Effector memory CD4-positive, alpha-beta T cell (primary cell): Measurements from ENCODE around the gene CYP19A1.

ENCODE experiments used
- DNase-seq, 3 donors: peaks; one replicate each; pipeline ENCODE4 v3.0.0-alpha.2; 2020
- H3K27ac ChIP-seq: 2 replicates; pipeline ENCODE4 v1.7.0; 2013; ENCODE audit warnings: mild to moderate bottlenecking, low read length, moderate library complexity; ENCODE audit not compliant: insufficient read depth, poor library complexity, severe bottlenecking
- H3K27me3 ChIP-seq: replicated peaks from 2 replicates; pipeline ENCODE4 v1.7.0; 2013; ENCODE audit warnings: mild to moderate bottlenecking, low read length; ENCODE audit not compliant: insufficient read depth, control insufficient read depth, poor library complexity, severe bottlenecking
- H3K36me3 ChIP-seq: 2 replicates; pipeline ENCODE4 v1.7.0; 2013; ENCODE audit warnings: mild to moderate bottlenecking, low read length, moderate library complexity; ENCODE audit not compliant: control insufficient read depth, insufficient read depth
- H3K4me1 ChIP-seq: 2 replicates; pipeline ENCODE4 v1.7.0; 2013; ENCODE audit warnings: low read length, mild to moderate bottlenecking; ENCODE audit not compliant: control insufficient read depth, insufficient read depth, poor library complexity, severe bottlenecking
- H3K4me3 ChIP-seq: 2 replicates; pipeline ENCODE4 v1.7.0; 2013; ENCODE audit warnings: low read length, low read depth, mild to moderate bottlenecking; ENCODE audit not compliant: insufficient read depth, poor library complexity, severe bottlenecking
- H3K9me3 ChIP-seq: 2 replicates; pipeline ENCODE4 v1.7.0; 2013; ENCODE audit warnings: mild to moderate bottlenecking, low read length, moderate library complexity; ENCODE audit not compliant: control insufficient read depth

Gene CYP19A1

GRCh38 chr15:51328926-51329325, 9.5 kb downstream of the CYP19A1 start:
- H3K27me3 ChIP-seq = no peaks in the 10 kb centered on the region
- H3K27ac ChIP-seq = no peak overlapping the region
- no peak overlapping the region for H3K4me3 ChIP-seq
- no peaks in the 10 kb centered on the region for H3K9me3 ChIP-seq
- DNase-seq = no peak
- H3K4me1 ChIP-seq = no peaks in the 10 kb centered on the region
- no peaks in the 10 kb centered on the region for H3K36me3 ChIP-seq

GRCh38 chr15:51327081-51327480, 11.3 kb downstream of the CYP19A1 start:
- Histone ChIP-seq H3K36me3 (no peaks in the 10 kb centered on the region), H3K27me3 (no peaks in the 10 kb centered on the region), H3K27ac (no peak overlapping the region), H3K9me3 (no peaks in the 10 kb centered on the region), H3K4me1 (no peaks in the 10 kb centered on the region), H3K4me3 (no peak overlapping the region)
- no peak for DNase-seq

- DNase-seq = no peak
- H3K9me3 ChIP-seq = no peaks in the 10 kb centered on the region
- no peaks in the 10 kb centered on the region for H3K4me1 ChIP-seq
- no peak overlapping the region for H3K4me3 ChIP-seq
- no peaks in the 10 kb centered on the region for H3K27me3 ChIP-seq
- no peaks in the 10 kb centered on the region for H3K36me3 ChIP-seq
- H3K27ac ChIP-seq = no peak overlapping the region
Measured at GRCh38 chr15:51325167-51325566, 13.2 kb downstream of the CYP19A1 start.

GRCh38 chr15:51323749-51324148, 14.6 kb downstream of the CYP19A1 start:
- H3K9me3 ChIP-seq = no peaks in the 10 kb centered on the region
- H3K36me3 ChIP-seq = no peaks in the 10 kb centered on the region
- no peaks in the 10 kb centered on the region for H3K27me3 ChIP-seq
- no peak overlapping the region for H3K4me3 ChIP-seq
- no peak overlapping the region for H3K27ac ChIP-seq
- DNase-seq = no peak
- H3K4me1 ChIP-seq = no peaks in the 10 kb centered on the region

- no peak overlapping the region for H3K4me3 ChIP-seq
- H3K27me3 ChIP-seq = no peaks in the 10 kb centered on the region
- no peak overlapping the region for H3K27ac ChIP-seq
- no peaks in the 10 kb centered on the region for H3K36me3 ChIP-seq
- DNase-seq = no peak
- no peaks in the 10 kb centered on the region for H3K9me3 ChIP-seq
- no peaks in the 10 kb centered on the region for H3K4me1 ChIP-seq
Measured at GRCh38 chr15:51322621-51323296, 15.6 kb downstream of the CYP19A1 start.

- Histone ChIP-seq H3K36me3 (no peaks in the 10 kb centered on the region), H3K4me3 (no peak overlapping the region), H3K27me3 (no peaks in the 10 kb centered on the region), H3K27ac (no peak overlapping the region), H3K9me3 (no peaks in the 10 kb centered on the region), H3K4me1 (no peaks in the 10 kb centered on the region)
- no peak for DNase-seq
Measured at GRCh38 chr15:51321316-51321715, 17.1 kb downstream of the CYP19A1 start.

- no peaks in the 10 kb centered on the region for H3K27me3 ChIP-seq
- H3K9me3 ChIP-seq = no peaks in the 10 kb centered on the region
- DNase-seq = no peak
Measured at GRCh38 chr15:51320843-51321242, 17.6 kb downstream of the CYP19A1 start.

GRCh38 chr15:51319539-51319938, 18.9 kb downstream of the CYP19A1 start:
- no peaks in the 10 kb centered on the region for H3K9me3 ChIP-seq
- no peak overlapping the region for H3K4me3 ChIP-seq
- H3K36me3 ChIP-seq = no peaks in the 10 kb centered on the region
- H3K27me3 ChIP-seq = no peaks in the 10 kb centered on the region
- no peak overlapping the region for H3K27ac ChIP-seq
- no peaks in the 10 kb centered on the region for H3K4me1 ChIP-seq
- DNase-seq = no peak

More at GRCh38 chr15:51320843-51321242, 17.6 kb downstream of the CYP19A1 start:
- H3K36me3 ChIP-seq = no peaks in the 10 kb centered on the region
- no peak overlapping the region for H3K27ac ChIP-seq
- H3K4me3 ChIP-seq = no peak overlapping the region
- H3K4me1 ChIP-seq = no peaks in the 10 kb centered on the region

- no peaks in the 10 kb centered on the region for H3K27me3 ChIP-seq
- H3K36me3 ChIP-seq = no peaks in the 10 kb centered on the region
- H3K27ac ChIP-seq = no peak overlapping the region
- no peak overlapping the region for H3K4me3 ChIP-seq
- no peaks in the 10 kb centered on the region for H3K9me3 ChIP-seq
- no peaks in the 10 kb centered on the region for H3K4me1 ChIP-seq
- DNase-seq = no peak
Measured at GRCh38 chr15:51318382-51319150, 19.8 kb downstream of the CYP19A1 start.

GRCh38 chr15:51316636-51317035, 21.8 kb downstream of the CYP19A1 start:
- no peak for DNase-seq
- Histone ChIP-seq H3K36me3 (no peaks in the 10 kb centered on the region), H3K9me3 (no peaks in the 10 kb centered on the region), H3K27me3 (no peaks in the 10 kb centered on the region), H3K4me3 (no peak overlapping the region), H3K27ac (no peak overlapping the region), H3K4me1 (no peaks in the 10 kb centered on the region)
